Measurements from ENCODE around the gene TPI1.
"Not testable (repeated sequence)": the region's sequence is repeated elsewhere in the genome, so short reads cannot be mapped to it uniquely, and the experiment has no call there.

TPI1 gene

DNA sequence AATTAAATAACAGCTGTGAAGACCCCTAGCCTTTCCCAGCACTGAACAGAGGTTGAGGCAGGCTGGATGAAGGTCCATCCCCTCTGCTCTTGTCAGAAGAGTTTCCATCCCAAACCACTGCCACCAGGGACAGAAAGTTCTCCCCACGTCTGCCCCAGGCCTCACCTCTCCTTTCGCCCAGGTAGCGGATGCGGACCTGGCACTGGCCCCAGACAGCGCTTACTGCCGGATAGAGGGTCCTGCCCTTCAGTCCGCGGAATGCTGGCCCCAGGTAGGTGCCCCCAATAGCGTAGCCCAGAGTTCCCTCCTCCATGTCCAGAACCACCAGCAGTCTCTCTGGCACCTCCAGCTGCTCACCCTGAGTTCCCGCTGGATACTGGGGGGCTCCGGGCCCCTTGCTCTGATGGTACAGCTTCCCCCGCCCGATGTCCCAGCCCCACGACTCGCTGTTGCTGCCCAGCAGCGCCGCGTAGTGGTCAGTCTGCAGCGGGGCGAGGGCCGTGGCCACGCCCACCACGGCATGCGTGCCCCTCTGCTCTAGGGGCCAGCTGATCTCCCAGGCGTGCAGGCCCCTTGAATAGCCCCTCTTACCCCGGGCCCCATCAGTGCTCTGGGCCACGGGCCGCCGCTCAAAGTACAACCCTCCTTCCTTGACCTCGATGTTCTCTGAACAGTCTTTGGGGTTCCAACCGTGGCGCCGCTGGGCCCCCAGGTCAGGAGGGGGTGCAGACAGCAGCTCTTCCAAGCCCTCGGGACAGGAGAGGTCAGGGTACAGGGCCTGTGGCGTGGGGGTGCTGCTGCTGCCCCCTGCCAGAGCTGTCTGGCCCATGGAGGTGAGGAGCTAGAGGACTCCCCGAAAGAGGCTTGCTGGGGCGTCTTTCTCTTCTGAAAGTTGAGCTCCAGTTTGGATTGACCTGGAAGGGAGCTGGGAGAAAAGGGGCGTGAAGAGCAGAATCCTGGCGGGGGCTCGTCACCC is 5.0 kb downstream of the TPI1 start:
- H3K9ac ChIP-seq (ENCODE audit: insufficient read length): peak overlapping the region; percentile 85
- peak overlapping the region; percentile 42; the same call in 1 of the 2 replicates for H3K27ac ChIP-seq
- H3K9me3 ChIP-seq (ENCODE audit: low read depth, low read length): no peaks in the 10 kb centered on the region
- no peak for DNase-seq (ENCODE audit: low read depth, low spot score)
- TF ChIP-seq EZH2 (IDR thresholded peaks at IDR 0.05) (no peak), POLR2AphosphoS5 (IDR thresholded peaks at IDR 0.05; ENCODE audit: borderline replicate concordance, low read depth, low read length) (peak; percentile 51; the same call in 1 of the 2 replicates)
- peaks cover 21% of the 10 kb centered on the region for H3K36me3 ChIP-seq (ENCODE audit: insufficient read depth, low read length)
- H3K4me3 ChIP-seq: peak overlapping the region; percentile 93

DNA sequence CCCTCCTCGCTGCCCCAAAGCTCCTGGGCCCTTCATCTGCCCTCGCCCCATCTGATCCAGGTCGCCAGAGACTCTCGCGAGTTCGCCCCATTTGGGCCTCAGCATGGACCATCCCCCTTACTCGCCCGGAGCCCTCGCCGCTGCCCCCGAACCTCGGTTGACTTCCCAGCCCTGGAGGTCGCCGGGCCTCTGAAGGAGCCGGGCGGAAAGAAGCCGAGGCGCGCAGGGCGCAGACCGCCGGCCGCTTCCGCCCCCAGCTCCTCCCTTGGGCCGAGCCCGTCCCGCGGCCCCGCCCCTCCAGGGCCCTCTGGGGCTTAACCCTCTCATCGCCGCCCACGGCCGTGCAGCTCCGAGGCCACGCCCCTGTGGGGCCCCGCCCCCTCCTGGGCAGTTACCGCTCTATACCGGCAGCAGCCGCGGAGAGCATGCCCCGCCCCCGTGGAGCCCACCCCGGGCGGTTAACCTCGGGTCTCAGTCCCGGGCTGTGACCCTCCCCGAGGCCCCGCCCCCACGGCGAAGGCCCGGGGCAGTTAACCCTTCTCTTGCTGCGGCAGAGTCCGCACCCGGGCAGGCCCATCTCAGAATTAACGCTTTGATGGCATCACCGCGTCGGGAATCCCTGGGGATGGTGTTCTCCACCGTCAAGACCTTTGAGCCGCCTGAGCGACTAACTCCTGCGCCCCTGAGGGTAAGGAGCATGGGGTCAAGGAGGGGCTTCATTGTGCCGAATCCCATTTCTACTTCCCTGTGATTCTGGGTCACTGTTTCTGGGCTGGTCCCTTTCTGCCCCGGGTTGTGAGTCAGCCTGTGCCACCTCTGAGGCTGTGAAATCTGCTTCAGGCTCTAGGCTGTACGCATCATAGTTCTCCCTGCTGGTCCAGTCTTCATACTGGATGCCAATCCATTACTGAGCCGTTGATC is 6.0 kb downstream of the TPI1 start, which contains the start of gene SPSB2:
TSS of gene SPSB2 (minus strand) at position 210 of the 921 bp plus-strand sequence. CDS start 402 bp downstream, outside the sequence.
- Histone ChIP-seq H3K36me3 (ENCODE audit: insufficient read depth, low read length) (peaks cover 21% of the 10 kb centered on the region), H3K9ac (ENCODE audit: insufficient read length) (peak within 1 kb of the TSS; percentile 85), H3K4me3 (peak within 1 kb of the TSS; percentile 93), H3K27ac (peak within 1 kb of the TSS; percentile 46; the same call in 1 of the 2 replicates), H3K9me3 (ENCODE audit: low read depth, low read length) (no peaks in the 10 kb centered on the region)
- no peak for DNase-seq (ENCODE audit: low read depth, low spot score)
- no peak for TF ChIP-seq FOXP2 (optimal IDR thresholded peaks at IDR 0.05; ENCODE audit: control extremely low read depth, extremely low read length, insufficient read depth)
- TF ChIP-seq EZH2 (IDR thresholded peaks at IDR 0.05): no peak
- TF ChIP-seq POLR2AphosphoS5 (IDR thresholded peaks at IDR 0.05; ENCODE audit: borderline replicate concordance, low read depth, low read length): peak; percentile 78

DNA sequence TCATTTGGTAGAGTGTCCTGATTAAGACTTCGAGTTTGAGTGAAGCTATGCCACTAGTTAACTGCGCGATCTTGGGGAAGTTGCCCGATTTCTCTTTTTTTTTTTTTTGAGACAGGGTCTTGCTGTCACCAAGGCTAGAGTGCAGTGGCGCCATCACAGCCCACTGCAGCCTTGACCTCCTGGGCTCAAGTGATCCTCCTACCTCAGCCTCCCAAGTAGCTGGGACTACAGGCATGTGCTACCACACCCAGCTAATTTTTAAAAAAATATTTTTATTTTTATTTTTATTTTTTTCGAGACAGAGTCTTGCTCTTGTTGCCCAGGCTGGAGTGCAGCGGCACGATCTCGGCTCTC is 6.7 kb downstream of the TPI1 start:
- DNase-seq (ENCODE audit: low read depth, low spot score); H3K9me3 ChIP-seq (ENCODE audit: low read depth, low read length): not testable (repeated sequence)
- peak overlapping the region; percentile 93 for H3K4me3 ChIP-seq
- H3K9ac ChIP-seq (ENCODE audit: insufficient read length): peak overlapping the region; percentile 62
- peaks cover 21% of the 10 kb centered on the region for H3K36me3 ChIP-seq (ENCODE audit: insufficient read depth, low read length)
- peak overlapping the region; percentile 46; the same call in 1 of the 2 replicates for H3K27ac ChIP-seq

DNA sequence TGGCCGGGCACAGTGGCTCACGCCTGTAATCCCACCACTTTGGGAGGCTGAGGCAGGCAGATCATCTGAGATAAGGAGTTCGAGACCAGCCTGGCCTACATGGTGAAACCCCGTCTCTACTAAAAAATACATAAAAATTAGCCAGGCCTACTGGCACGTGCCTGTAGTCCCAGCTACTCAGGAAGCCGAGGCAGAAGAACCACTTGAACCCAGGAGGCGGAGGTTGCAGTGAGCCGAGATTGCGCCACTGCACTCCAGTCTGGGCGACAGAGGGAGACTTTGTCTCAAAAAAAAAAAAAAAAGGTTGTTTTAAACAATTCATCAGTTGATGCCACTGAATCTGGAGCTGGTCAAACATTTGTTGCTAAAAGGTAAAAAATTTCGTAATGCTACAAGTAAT is 12.5 kb downstream of the TPI1 start:
- H3K27ac ChIP-seq; DNase-seq (ENCODE audit: low read depth, low spot score); H3K9ac ChIP-seq (ENCODE audit: insufficient read length); H3K4me3 ChIP-seq; H3K36me3 ChIP-seq (ENCODE audit: insufficient read depth, low read length); H3K9me3 ChIP-seq (ENCODE audit: low read depth, low read length): not testable (repeated sequence)

DNA sequence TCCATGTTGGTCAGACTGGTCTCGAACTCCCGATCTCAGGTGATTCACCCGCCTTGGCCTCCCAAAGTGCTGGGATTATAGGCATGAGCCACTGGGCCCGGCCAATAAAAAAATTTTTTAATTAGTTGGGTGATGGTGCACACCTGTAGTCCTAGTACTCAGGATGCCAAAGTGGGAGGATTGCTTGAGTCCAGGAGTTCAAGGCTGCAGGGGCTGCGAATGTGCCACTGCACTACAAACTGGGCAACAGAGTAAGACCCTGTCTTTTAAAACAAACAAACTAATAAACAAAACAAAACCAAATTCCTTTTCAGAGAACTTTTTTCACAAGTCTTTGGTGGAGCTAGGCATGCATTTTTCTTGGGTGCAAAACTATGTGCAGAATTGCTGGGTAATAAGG is 15.9 kb downstream of the TPI1 start:
- Histone ChIP-seq H3K4me3 (no peak overlapping the region), H3K36me3 (ENCODE audit: insufficient read depth, low read length) (no peaks in the 10 kb centered on the region), H3K27ac (no peak overlapping the region), H3K9me3 (ENCODE audit: low read depth, low read length) (no peaks in the 10 kb centered on the region), H3K9ac (ENCODE audit: insufficient read length) (no peak overlapping the region)
- DNase-seq (ENCODE audit: low read depth, low spot score): no peak
- TF ChIP-seq EZH2 (IDR thresholded peaks at IDR 0.05) (no peak), FOXP2 (optimal IDR thresholded peaks at IDR 0.05; ENCODE audit: control extremely low read depth, extremely low read length, insufficient read depth) (no peak), POLR2AphosphoS5 (IDR thresholded peaks at IDR 0.05; ENCODE audit: borderline replicate concordance, low read depth, low read length) (no peak)

DNA sequence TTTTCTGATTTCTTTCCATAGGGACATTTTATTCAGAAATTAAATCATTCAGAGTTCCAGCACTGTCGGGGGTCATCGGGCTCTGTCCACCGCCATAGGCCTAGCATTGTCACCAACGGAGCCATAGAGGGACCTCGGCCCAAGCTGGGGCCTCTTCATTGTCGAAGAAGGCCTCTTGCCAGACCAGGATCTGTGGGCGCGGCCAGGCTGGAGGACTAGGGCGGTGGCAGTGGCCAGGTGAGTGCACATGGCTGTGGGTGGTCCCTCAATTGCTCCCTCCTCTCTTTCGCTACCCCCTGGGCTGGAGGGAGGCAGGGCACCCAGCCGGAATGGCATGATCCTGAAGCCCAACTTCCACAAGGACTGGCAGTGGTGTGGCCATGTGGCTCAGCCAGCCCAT is 16.4 kb downstream of the TPI1 start:
- Histone ChIP-seq H3K9me3 (ENCODE audit: low read depth, low read length) (no peaks in the 10 kb centered on the region), H3K9ac (ENCODE audit: insufficient read length) (no peak overlapping the region), H3K36me3 (ENCODE audit: insufficient read depth, low read length) (no peaks in the 10 kb centered on the region), H3K4me3 (no peak overlapping the region), H3K27ac (no peak overlapping the region)
- TF ChIP-seq EZH2 (IDR thresholded peaks at IDR 0.05) (no peak), FOXP2 (optimal IDR thresholded peaks at IDR 0.05; ENCODE audit: control extremely low read depth, extremely low read length, insufficient read depth) (no peak), POLR2AphosphoS5 (IDR thresholded peaks at IDR 0.05; ENCODE audit: borderline replicate concordance, low read depth, low read length) (no peak)
- no peak for DNase-seq (ENCODE audit: low read depth, low spot score)

DNA sequence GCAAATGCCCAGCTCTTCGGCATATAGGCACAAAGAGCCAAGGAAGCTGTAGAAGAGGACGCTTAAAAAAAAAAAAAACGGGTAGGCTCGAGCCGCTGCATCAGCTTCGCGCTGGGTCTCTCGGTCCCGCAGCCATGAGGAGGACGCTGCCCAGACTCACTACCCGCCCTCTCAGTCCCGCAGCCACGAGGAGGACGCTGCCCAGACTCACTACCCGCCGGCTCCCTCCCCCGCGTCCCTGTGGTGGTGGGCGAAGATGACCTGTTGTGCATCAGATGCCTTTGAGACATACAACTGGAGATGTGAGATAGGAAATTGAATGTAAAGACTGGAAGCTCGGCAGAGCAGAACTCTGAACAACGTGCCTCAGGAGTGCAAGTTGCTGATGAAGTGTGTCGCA is 17.2 kb downstream of the TPI1 start:
- no peaks in the 10 kb centered on the region for H3K36me3 ChIP-seq (ENCODE audit: insufficient read depth, low read length)
- TF ChIP-seq EZH2 (IDR thresholded peaks at IDR 0.05) (no peak), POLR2AphosphoS5 (IDR thresholded peaks at IDR 0.05; ENCODE audit: borderline replicate concordance, low read depth, low read length) (no peak), FOXP2 (optimal IDR thresholded peaks at IDR 0.05; ENCODE audit: control extremely low read depth, extremely low read length, insufficient read depth) (no peak)
- no peak overlapping the region for H3K27ac ChIP-seq
- no peaks in the 10 kb centered on the region for H3K9me3 ChIP-seq (ENCODE audit: low read depth, low read length)
- DNase-seq (ENCODE audit: low read depth, low spot score): no peak
- H3K9ac ChIP-seq (ENCODE audit: insufficient read length): no peak overlapping the region
- H3K4me3 ChIP-seq: no peak overlapping the region

DNA sequence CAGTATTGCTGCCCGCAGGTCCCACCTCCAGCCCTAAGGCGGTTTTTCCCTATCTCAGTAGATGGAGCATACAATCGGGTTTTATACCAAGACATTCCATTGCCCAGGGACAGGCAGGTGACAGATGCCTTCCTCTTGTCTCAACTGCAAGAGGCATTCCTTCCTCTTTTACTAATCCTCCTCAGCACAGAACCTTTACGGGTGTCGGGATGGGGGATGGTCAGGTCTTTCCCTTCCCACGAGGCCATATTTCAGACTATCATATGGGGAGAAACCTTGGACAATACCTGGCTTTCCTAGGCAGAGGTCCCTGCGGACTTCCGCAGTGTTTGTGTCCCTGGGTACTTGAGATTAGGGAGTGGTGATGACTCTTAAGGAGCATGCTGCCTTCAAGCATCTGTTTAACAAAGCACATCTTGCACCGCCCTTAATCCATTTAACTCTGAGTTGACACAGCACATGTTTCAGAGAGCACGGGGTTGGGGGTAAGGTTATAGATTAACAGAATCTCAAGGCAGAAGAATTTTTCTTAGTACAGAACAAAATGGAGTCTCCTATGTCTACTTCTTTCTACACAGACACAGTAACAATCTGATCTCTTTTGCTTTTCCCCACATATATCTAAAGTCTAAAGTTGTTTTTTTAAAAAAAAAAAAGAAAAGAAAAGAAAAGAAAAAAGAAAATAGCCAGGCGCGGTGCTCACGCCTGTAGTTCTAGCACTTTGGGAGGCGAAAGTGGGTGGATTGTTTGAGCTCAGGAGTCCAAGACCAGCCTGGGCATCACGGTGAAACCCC is 19.1 kb downstream of the TPI1 start:
- not testable (repeated sequence) for DNase-seq (ENCODE audit: low read depth, low spot score); H3K9me3 ChIP-seq (ENCODE audit: low read depth, low read length); H3K9ac ChIP-seq (ENCODE audit: insufficient read length); H3K4me3 ChIP-seq; H3K36me3 ChIP-seq (ENCODE audit: insufficient read depth, low read length)
- peak overlapping the region; percentile 65; the same call in 1 of the 2 replicates for H3K27ac ChIP-seq

Measured in SK-N-MC (cell line).